Measurements from ENCODE around the gene ASB3.
A peak's percentile ranks its signal among the peaks of the same experiment; 100 is the strongest.

- TF ChIP-seq HDAC2 (IDR thresholded peaks at IDR 0.05): no peak
- no peak; the same call in 2 of the 3 replicates for TF ChIP-seq CTCF (IDR thresholded peaks at IDR 0.05)
- no peak for TF ChIP-seq EP300 (IDR thresholded peaks at IDR 0.05)
- no peak for TF ChIP-seq MAZ (IDR thresholded peaks at IDR 0.05; ENCODE audit: borderline replicate concordance, low read depth, low read length)
- TF ChIP-seq POLR2A (IDR thresholded peaks at IDR 0.05; ENCODE audit: low read length): peak; percentile 89
- no peak for TF ChIP-seq RFX5 (IDR thresholded peaks at IDR 0.05)
- no peak for TF ChIP-seq SREBF2 (IDR thresholded peaks at IDR 0.05)
- TF ChIP-seq FOSL2 (IDR thresholded peaks at IDR 0.05): no peak
- TF ChIP-seq FOSL2 (CRISPR knock-in tag; IDR thresholded peaks at IDR 0.05): no peak
- TF ChIP-seq KDM5A (IDR thresholded peaks at IDR 0.05): 0 out of 2 replicates have a peak, but pooled peaks have one; percentile 22
- peak; percentile 61 for TF ChIP-seq REST (IDR thresholded peaks at IDR 0.05)
- no peak for TF ChIP-seq SMC3 (IDR thresholded peaks at IDR 0.05)
- TF ChIP-seq USF2 (IDR thresholded peaks at IDR 0.05): no peak
Measured at GRCh38 chr2:53767405-53768241, 19.1 kb downstream of the ASB3 start, which contains the start of gene CHAC2.
